GM23248 (cell line): ENCODE measurements around the gene ACSM6.

Source experiments
- EZH2 ChIP-seq: fragments of 200-600 bp; sonication (generic); IDR thresholded peaks from 2 replicates; pipeline ENCODE4 v1.6.1; 2018; ENCODE audit warnings: antibody characterized with exemption, mild to moderate bottlenecking; ENCODE audit not compliant: insufficient read depth, poor library complexity, severe bottlenecking
- EZH2phosphoT487 ChIP-seq: fragments of 200-600 bp; sonication (generic); IDR thresholded peaks from 2 replicates; pipeline ENCODE4 v1.6.1; 2018; ENCODE audit warnings: antibody characterized with exemption, moderate library complexity, mild to moderate bottlenecking, low read depth; ENCODE audit not compliant: insufficient read depth

DNA sequence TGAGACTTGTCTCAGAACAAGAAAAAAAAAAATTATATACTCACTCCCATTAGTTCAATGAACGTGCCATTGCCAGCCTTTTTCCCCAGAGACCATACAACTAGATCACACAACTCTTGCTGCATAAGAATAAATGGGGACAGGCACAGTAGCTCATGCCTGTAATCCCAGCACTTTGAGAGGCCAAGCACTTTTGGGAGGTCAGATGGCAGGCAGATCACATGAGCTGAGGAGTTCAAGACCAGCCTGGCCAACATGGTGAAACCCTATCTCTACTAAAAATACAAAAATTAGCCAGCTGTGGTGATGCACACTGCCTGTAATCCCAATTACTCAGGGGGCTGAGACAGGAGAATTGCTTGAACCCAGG lies 83.1 kb downstream of the ACSM6 start:
- TF ChIP-seq EZH2: no peak
- no peak for TF ChIP-seq EZH2phosphoT487
